Subcutaneous adipose tissue (tissue), 4 donors: ENCODE results near the gene PCBP3. TPM values are rescaled to one million over a fixed set of nuclear protein-coding genes. Genes with fewer than 3 reads are reported as not detected.

ENCODE experiments used
- CTCF ChIP-seq: fragments of 450-650 bp; IDR thresholded peaks from one replicate; pipeline ENCODE4 v1.5.1; 2016; ENCODE audit warnings: low read depth, mild to moderate bottlenecking, control low read depth, antibody characterized with exemption, moderate library complexity
- total RNA-seq, 4 donors: library from RNA; depleted of rRNA; stranded (reverse); fragments of >200 nt; gene quantifications; one replicate each; pipeline ENCODE4 v1.1.0, GENCODE V29; 2016

Gene PCBP3
- total RNA-seq, 4 donors from 2014 or later, result 3.4 to 11.0 (median 5.7) TPM

GRCh38 chr21:45818276-45818903 lies 174.9 kb downstream of the PCBP3 start:
- no peak for TF ChIP-seq CTCF

- TF ChIP-seq CTCF, result no peak
Measured at GRCh38 chr21:45818904-45819285, 175.4 kb downstream of the PCBP3 start.

GRCh38 chr21:45819478-45820170 lies 176.1 kb downstream of the PCBP3 start:
- TF ChIP-seq CTCF, result no peak

GRCh38 chr21:45820171-45821091 lies 176.9 kb downstream of the PCBP3 start:
- TF ChIP-seq CTCF, result no peak

- no peak for TF ChIP-seq CTCF
Measured at GRCh38 chr21:45821315-45821962, 177.9 kb downstream of the PCBP3 start.

- no peak for TF ChIP-seq CTCF
Measured at GRCh38 chr21:45821998-45822397, 178.5 kb downstream of the PCBP3 start.
